DMS79 treated with DMSO at 0.1 percent for 48 hours (cell line): Measurements from ENCODE around the gene OS9.
"Not testable (repeated sequence)": the region's sequence is repeated elsewhere in the genome, so short reads cannot be mapped to it uniquely, and the experiment has no call there.

Experiments used
- DNase-seq: peaks from one replicate; lab custom pipeline; 2025; lab: John Stamatoyannopoulos, UW

The OS9 gene, protein sequence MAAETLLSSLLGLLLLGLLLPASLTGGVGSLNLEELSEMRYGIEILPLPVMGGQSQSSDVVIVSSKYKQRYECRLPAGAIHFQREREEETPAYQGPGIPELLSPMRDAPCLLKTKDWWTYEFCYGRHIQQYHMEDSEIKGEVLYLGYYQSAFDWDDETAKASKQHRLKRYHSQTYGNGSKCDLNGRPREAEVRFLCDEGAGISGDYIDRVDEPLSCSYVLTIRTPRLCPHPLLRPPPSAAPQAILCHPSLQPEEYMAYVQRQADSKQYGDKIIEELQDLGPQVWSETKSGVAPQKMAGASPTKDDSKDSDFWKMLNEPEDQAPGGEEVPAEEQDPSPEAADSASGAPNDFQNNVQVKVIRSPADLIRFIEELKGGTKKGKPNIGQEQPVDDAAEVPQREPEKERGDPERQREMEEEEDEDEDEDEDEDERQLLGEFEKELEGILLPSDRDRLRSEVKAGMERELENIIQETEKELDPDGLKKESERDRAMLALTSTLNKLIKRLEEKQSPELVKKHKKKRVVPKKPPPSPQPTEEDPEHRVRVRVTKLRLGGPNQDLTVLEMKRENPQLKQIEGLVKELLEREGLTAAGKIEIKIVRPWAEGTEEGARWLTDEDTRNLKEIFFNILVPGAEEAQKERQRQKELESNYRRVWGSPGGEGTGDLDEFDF

DNA sequence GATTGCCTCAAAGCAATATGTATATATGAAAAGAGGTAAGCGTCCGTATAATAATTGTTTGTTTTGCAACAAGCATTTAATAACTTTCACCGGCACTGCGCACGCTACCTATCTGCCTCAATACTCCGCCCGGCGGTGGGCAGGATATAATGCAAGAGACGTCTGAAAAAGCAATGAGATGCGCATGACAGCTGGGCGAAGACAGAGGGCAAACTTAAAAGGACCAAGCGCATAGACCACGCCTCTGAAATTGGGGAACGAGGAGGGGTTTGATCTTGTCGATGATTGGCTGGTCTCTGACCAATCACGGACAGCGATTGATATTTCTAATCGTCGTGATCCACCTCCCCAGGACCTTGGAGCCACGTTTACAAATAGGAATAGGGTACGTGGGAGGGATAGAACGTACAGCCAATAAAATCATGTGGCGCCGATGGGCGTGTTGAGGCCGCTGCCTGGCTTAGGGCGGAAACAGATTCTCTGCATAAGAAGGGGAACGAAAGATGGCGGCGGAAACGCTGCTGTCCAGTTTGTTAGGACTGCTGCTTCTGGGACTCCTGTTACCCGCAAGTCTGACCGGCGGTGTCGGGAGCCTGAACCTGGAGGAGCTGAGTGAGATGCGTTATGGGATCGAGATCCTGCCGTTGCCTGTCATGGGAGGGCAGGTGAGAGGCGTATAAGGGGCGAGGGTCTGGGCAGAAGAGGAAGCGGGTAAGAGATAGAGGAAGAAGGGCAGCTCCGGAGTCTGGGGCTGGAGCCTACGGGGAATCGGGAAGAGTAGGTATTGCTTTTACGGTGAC, at the start of gene OS9:
Gene OS9 (plus strand): TSS at position 474 of the 800 bp plus-strand sequence. CDS start 30 bp downstream, at position 504.
- peak; percentile 96 for DNase-seq

DNA sequence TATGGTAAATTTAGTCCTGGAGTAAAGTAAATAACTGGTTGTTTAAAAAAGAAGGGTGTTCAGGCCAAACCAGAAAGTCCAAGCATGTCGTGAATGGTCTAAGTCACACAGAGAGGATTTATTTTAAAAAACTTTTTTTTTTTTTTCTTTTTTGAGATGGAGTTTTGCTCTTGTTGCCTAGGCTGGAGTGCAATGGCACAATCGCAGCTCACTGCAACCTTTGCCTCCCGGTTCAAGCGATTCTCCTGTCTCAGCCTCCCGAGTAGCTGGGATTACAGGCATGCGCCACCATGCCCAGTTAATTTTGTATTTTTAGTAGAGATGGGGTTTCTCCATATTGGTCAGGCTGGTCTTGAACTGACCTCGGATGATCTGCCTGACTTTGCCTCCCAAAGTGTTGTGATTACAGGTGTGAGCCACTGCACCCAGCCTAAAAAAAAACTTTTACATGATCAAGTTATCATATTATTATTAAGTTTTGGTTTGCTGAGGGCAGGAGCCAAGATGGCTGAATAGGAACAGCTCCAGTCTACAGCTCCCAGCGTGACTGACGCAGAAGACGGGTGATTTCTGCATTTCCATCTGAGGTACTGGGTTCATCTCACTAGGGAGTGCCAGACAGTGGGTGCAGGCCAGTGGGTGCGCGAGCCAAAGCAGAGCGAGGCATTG, 47.8 kb upstream of the OS9 start:
- DNase-seq, result not testable (repeated sequence)

DNA sequence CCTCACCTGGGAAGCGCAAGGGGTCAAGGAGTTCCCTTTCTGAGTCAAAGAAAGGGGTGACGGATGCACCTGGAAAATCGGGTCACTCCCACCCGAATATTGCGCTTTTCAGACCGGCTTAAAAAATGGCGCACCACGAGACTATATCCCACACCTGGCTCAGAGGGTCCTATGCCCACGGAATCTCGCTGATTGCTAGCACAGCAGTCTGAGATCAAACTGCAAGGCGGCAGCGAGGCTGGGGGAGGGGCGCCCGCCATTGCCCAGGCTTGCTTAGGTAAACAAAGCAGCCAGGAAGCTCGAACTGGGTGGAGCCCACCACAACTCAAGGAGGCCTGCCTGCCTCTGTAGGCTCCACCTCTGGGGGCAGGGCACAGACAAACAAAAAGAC, 47.3 kb upstream of the OS9 start:
- DNase-seq, result not testable (repeated sequence)

DNA sequence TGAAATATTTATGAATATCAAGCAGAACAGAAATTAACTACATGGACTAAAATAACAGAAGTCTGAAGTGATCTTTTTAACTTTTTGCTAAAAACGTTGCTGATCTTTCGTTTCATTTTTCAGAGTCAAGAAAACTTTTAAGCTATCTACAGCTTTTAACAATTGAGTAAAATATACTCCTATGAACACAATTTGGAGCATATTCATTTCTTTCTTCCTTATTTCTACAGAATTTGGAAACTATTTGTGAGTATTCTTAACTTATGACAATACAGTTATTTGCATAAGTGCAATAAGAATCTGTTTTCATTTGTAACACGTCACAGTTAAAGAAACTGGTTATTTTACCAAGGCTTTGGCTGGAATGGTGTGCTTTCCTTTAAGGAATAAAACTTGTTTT, 39.9 kb upstream of the OS9 start:
- no peak for DNase-seq

DNA sequence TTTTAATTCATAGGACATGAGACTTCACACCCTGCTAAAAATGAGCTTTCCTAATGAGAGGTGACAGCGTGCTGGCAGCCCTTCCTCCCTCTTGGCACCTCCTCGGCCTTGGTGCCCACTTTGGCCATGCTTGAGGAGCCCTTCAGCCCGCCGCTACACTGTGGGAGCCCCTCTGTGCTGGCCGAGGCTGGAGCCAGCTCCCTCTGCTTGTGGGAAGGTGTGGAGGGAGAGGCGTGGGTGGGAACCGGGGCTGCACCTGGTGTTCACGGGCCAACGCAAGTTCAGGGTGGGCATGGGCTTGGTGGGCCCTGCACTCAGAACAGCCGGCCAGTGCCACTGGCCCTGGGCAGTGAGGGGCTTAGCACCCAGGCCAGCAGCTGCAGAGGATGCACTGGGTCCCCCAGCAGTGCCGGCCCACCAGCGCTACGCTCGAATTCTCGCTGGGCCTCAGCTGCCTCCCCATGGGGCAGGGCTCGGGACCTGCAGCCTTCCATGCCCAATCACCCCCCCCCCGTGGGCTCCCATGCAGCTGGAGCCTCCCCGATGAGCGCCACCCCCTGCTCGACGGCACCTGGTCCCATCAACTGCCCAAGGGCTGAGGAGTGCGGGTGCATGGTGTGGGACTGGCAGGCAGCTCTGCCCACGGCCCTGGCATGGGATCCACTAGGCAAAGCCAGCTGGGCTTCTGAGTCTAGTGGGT, 38.2 kb upstream of the OS9 start:
- DNase-seq, result no peak

DNA sequence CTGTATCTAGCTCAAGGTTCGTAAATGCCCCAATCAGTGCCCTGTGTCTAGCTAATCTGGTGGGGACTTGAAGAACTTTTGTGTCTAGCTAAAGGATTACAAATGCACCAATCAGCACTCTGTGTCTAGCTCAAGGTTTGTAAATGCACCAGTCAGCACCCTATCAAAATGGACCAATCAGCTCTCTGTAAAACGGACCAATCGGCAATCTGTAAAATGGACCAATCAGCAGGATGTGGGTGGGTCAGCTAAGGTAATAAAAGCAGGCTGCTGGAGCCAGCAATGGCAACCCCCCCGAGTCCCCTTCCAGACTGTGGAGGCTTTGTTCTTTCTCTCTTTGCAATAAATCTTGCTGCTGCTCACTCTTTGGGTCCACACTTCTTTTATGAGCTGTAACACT, 37.5 kb upstream of the OS9 start:
- DNase-seq, result not testable (repeated sequence)

DNA sequence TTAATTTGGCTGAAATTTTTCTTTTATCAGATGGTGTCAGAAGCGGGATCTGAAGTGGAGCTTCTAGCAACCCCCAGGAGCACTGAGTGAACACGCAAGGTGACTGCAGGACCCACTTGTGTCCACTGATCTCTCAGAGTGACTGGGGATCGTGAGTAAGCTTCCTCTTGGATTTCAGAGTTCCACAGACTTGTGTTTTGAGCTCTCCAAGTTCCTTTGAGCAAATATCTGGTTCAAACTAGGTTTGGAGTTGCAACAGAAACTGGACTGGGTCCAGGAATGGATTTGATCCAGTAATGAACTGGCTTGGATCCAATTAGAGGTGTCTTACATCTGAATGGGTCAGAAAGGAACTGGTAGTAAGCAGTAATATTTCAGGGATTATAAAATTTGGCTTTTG, 36.2 kb upstream of the OS9 start:
- peak; percentile 5 for DNase-seq

DNA sequence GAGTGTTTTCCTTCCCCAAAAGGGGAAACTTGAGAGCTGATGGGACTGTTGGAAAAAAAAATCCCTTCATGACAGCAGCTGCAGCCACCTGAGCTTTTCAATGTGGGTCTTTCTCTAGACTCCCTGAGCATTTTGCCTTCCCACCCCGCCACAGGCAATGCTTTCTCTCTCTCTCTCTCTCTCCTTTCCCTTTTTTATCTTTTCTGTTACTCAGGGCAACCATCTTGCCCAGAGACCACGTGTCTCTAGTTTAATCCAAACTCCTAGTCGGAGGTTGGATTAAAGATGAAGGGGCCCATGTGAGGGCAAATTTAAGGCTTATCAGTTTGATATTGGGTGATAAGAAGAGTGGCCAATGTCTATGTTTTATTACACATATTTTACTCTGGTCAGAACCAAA, 35.0 kb upstream of the OS9 start:
- no peak for DNase-seq

DNA sequence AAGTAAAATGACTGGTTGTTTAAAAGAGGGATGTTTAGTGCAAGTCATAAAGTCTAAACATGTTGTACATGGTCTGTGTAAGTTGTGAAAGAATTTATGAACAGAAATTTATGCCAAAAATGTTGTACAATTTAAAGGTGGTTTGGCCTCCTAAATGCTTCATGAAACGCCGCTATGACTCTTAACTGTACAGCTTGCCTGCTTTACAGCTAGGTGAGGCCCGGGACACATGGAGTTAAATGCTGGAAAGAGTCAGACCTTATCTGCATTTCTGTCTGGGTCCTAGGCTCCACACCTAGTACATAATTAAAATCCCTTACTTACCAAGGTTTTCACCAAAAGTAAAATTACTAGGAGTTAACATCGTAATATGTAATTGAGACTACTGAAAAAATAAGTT, 32.6 kb upstream of the OS9 start:
- no peak for DNase-seq

DNA sequence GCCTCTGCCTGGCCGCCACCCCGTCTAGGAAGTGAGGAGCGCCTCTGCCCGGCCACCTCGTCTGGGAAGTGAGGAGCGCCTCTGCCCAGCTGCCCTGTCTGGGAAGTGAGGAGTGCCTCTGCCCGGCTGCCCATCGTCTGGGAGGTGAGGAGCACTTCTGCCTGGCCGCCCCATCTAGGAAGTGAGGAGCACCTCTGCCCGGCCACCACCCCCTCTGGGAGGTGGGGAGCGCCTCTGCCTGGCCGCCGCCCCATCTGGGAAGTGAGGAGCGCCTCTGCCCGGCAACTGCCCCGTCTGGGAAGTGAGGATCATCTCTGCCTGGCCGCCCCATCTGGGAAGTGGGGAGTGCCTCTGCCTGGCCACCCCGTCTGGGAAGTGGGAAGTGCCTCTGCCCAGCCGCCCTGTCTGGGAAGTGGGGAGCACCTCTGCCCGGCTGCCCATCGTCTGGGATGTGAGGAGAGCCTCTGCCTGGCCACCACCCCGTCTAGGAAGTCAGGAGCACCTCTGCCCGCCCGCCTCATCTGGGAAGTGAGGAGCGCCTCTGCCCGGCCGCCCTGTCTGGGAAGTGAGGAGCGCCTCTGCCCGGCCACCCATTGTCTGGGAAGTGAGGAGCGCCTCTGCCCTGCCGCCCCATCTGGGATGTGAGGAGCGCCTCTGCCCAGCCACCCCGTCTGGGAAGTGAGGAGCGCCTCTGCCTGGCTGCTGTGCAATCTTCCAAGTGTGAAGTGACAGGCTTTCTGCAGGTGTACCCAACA, 28.7 kb upstream of the OS9 start:
- DNase-seq, result not testable (repeated sequence)

DNA sequence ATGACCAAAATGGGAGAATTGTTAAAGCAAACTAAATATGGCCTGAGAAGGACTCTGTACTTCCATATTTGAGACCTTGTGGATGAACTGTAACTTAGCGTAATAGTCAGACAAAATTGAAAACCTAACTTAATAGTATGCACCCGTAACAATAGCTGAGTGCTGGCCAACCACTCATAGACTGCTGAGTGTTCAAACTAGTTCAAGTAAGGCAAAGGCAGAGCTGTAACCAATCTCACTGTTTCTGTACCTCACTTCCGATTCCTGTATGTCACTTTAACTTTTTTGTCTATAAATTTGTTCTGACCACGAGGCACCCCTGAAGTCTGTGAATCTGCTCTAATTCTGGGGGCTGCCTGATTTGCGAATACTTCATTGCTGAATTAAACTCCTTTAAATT, 27.0 kb upstream of the OS9 start:
- no peak for DNase-seq

DNA sequence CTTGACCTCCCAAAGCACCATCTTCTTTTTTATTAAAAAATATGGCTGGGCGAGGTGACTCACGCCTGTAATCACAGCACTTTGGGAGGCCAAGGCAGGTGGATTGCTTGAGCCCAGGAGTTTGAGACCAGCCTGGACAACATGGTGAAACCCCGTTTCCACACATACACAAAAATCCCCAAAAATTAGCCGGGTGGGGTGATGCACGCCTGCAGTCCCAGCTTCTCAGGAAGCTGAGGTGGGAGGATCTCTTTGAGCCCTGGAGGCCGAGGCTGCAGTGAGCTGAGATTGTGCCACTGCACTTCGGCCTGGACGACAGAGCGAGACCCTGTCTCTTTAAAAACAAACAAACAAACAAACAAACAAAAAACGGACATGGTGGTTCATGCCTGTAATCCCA, 24.2 kb upstream of the OS9 start:
- DNase-seq, result not testable (repeated sequence)

DNA sequence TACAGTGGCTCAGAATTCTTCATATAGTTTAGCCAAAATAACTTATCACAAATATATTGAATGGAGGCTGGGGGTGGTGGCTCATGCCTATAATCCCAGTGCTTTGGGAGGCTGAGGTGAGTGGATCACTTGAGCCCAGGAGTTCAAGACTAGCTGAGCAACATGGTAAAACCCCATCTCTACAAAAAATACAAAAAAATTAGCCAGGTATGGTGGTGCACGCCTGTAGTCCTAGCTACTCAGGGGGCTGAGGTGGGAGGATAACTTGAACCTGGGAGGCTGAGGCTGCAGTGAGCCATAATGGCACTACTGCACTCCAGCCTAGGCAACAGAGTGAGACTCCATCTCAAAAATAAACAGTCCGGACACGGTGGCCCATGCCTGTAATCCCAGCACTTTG, 22.1 kb upstream of the OS9 start:
- not testable (repeated sequence) for DNase-seq

DNA sequence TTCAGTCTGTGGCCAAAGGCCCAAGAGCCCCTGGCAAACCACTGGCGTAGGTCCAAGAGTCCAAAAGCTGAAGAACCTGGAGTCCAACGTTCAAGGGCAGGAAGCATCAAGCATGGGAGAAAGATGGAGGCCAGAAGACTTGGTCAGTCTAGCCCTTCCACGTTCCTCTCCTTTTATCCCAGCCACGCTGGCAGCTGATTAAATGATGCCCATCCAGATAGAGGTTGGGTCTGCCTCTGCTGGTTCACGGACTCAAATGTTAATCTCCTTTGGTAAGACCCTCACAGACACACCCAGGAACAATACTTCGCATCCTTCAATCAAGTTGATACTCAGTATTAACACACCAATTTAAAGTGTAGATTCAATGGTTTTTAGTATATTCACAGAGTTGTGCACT, 21.1 kb upstream of the OS9 start:
- DNase-seq, result no peak

DNA sequence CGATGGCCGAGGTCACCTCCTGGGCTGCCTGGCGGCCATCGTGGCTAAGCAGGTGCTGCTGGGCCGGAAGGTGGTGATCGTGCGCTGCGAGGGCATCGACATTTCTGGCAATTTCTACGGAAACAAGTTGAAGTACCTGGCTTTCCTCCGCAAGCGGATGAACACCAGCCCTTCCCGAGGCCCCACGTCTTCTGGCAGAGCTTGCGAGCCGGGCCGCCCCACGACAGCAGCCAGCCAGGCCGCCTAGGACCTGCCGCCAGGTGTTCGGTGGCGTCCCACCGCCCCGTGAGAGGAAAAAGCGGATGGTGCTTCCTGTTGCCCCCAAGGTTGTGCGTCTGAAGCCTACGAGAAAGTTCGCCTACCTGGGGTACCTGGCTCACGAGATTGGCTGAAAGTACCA, 19.2 kb upstream of the OS9 start:
- DNase-seq, result no peak

DNA sequence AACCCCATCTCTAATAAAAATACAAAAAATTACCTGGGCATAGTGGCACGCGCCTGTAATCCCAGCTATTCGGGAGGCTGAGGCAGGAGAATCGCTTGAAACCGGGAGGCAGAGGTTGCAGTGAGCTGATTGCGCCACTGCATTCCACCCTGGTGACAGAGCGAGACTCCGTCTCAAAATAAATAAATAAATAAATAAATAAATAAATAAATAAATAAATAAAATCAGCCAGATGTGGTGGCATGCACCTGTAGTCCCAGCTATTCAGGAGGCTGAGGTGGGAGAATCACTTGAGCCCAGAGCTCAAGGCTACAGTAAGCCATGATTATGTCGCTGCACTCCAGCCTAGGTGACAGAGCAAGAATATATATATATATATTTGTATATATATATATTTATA, 16.0 kb upstream of the OS9 start:
- not testable (repeated sequence) for DNase-seq

DNA sequence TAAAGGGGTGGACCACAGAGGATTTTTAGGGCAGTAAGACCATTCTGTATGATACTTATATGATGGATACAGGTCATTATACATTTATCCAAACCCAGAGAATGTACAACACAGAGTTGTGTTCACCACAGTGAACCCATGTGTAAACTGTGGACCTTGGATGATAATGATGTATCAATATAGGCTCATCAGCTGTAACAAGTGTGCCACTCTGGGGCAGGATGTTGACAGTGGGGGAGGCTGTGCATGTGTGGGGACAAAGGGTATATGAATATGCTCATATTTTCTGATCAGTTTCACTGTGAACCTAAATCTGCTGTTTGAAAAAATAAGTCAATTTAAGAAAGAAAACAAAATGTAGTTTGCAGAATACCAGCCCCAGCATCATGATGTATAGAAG, 14.2 kb upstream of the OS9 start:
- DNase-seq, result no peak

DNA sequence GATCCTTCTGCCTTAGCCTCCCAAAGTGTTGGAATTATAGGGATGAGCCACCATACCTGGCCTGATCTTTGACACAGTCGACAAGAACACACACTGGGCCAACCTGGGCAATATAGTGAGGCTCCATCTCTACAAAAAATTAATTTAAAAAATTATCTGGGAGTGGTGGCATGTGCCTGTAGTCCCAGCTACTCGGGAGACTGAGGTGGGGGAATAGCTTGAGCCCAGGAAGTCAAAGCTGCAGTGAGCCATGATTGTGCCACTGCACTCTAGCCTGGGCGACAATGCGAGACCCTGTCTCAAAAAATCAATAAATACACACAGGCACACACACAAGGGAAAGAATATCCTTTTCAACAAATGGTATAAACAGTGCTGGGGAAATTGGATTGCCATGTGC, 6.1 kb upstream of the OS9 start:
- DNase-seq, result no peak

DNA sequence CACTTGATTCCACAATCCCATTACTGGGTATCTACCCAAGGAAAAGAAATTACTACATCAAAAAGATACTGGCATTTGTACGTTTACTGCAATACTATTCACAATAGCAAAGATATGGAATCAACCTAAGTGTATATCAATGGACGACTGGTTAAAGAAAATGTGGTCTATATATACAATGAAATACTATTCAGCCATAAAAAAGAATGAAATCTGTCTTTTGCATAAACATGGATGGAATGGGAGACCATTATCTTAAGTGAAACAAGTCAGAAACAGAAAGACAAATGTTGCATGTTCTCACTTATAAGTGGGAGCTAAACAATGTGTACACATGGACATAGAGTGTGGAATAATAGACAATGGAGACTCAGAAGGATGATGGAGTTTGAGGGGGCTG, 5.0 kb upstream of the OS9 start:
- no peak for DNase-seq

DNA sequence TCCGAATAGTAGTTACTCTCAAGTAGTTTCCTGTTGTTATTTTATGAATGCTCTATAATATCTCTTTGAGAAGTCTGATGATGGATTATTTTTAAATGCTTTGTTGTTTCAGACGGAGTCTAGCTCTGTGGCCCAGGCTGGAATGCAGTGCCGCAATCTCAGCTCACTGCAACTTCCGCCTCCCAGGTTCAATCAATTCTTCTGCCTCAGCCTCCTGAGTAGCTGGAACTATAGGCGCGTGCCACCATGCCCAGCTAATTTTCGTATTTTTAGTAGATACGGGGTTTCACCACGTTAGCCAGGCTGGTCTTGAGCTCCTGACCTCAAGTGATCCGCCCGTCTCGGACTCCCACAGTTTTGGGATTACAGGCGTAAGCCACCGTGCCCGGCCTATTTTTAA, 1.4 kb upstream of the OS9 start:
- no peak for DNase-seq

DNA sequence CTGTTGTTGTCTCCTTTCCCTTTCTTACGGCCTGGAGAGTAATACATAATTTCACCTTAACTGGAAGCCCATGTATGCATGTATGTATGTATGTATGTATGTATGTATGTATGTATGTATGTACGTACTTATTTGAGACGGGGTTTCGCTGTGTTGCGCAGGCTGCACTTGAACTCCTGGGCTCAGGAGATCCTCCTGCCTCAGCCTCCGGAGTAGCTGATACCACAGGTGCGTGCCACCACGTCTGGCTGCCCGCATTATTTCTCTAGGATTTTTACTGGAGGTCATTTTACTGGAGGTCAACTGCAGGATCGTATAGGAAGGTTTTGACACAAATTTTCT, 644 bp upstream of the OS9 start:
- DNase-seq, result no peak
